GDM1 (cell line): ENCODE results near the gene SLC26A11.
"Not testable (repeated sequence)": the region's sequence is repeated elsewhere in the genome, so short reads cannot be mapped to it uniquely, and the experiment has no call there.

Experiments used
- DNase-seq: peaks from one replicate; lab custom pipeline; 2025; lab: John Stamatoyannopoulos, UW

SLC26A11 gene

DNA sequence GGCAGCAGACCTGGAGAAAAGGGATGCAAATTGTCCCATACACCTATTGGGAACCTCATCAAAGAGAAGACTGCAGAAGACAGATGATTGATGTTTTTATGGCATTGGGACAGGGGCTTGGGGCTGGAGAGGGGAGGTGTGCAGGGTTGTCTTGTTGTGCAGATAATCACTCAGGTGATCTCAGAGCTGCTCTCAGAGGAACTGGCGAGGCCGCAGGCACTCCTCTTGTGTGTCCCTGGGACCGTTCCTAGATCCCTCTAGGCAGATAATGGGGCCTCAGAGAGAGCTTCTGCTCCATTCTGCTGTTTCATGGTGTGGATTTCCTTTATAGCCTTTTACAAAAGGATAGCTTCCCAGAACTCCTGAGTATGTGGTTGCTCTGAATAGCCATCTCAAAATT is 42.1 kb downstream of the SLC26A11 start:
- DNase-seq, result no peak

- no peak for DNase-seq
These were observed 42.6 kb downstream of the SLC26A11 start for GRCh38 chr17:80262775-80263244.

- peak; percentile 64 for DNase-seq
These were observed 43.3 kb downstream of the SLC26A11 start for GRCh38 chr17:80263253-80264204.

DNA sequence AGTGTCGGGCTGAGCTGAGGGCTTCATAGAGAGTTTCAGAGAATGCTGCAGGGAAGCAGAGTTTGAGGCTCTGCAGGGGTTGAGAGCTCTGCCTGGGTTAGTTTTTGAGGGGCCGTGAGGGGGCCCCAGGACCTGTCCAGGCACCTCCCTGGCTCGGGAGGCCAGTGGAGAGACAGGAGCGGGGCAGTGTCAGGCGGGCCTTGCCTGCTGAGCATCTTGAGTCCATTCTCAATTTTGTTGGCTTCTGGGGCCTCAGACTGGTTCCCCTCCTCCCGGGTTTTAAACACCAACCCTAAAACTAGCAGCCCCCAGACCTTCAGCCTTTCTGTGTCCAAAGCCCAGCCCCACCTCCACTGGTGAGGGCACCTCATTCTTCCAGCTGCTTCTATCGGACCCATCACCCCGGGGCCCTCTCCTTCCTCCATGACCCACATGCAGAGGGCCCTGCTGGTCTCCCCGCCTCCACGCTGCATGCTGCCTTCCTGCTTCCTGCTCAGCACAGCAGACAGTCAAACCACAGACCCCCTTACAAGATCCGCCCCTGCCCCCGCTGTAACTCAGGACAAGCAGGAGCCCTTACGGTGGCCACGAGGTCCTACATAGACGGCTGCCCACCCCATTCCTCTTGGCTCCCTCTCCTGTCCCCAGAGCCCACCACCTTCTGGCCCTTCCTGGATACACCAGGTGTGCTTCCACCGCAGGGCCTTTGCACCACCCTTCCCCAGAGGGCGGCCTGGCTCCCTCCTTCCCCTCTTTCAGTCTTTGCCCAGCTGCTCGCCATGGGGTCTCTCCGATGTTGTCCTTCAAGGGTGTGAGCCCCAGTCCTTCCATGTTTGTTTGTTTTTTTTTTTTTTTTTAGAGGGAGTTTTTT is 44.2 kb downstream of the SLC26A11 start:
- DNase-seq, result peak; percentile 21

GRCh38 chr17:80265205-80266068 is 45.2 kb downstream of the SLC26A11 start:
- no peak for DNase-seq

- no peak for DNase-seq
These were observed 47.2 kb downstream of the SLC26A11 start for GRCh38 chr17:80267391-80267790.

DNA sequence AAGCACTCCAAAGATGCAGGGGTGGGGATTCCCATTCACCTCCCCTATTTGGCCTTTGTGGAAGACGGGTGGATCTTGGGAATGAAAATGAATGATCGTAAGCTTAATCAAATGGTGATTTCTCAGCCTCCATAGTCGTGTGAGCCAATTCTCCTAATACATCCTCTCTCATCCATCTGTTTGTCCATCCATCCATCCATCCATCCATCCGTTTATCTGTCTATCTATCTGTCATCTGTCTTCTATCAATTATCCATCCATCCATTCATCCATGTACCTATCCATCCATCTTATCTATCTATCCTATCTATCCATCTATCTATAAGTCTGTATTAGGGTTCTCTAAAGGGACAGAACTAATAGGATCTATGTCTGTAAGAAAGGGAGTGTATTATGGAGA is 48.2 kb downstream of the SLC26A11 start:
- no peak for DNase-seq

GRCh38 chr17:80269405-80269807 is 49.2 kb downstream of the SLC26A11 start:
- DNase-seq, result no peak

- DNase-seq, result no peak
These were observed 49.9 kb downstream of the SLC26A11 start for GRCh38 chr17:80270104-80270503.

DNA sequence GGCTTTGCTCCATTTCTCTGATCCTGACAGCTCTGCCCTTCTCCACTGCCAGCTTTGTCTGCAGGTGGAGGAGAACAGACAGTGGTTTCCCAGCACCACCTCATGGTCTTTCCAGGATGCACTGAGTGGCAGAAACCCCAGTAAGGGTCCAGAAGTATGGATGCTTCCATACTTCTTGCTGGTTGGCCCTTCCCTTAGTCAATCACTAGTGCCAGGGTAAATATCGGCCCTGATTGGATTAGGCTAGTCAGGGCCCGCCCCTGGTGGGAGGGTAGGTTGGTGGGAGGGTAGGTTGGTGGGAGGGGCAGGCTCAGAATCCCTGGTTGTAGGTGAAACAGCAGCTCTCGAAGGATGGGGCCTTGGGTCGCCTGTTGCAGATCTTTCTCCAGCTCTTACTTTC is 50.6 kb downstream of the SLC26A11 start:
- DNase-seq, result no peak

DNA sequence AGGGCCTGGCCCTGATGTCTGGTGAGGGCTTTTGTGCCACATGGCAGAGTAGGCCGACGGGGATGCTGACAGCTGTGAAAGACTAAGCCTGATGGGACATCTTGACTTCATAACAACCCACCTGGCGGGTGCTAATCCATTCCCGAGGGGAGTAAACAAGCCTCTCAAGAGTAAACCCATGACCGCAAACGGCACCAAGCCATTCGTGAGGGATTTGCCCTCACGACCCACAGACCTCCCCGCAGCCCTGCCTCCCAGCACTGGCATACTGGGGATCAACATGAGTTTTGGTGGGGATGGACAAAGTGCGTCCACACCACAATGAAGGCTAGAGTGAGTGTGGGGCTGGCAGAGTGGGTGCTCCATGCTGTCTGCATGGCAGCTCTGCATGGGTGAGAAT is 52.1 kb downstream of the SLC26A11 start:
- no peak for DNase-seq

DNA sequence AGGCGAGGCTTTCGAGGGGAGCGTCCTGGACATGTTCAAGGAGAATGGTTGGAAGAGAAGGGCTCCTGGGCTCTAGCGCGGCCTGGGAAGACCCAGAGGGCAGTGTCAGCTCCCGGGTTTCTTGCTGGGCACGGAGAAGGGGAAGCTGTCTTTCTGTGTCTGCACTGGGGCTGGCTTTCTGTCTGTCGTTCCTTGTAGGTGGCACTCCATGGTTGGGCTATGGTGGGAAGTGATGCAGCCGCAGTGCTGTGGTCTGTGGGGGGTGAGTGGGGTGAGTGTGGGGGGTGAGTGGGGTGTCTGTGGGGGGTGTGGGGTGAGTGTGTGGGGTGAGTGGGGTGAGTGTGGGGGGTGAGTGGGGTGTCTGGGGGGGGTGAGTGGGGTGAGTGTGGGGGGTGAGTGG is 54.1 kb downstream of the SLC26A11 start:
- DNase-seq, result no peak

DNA sequence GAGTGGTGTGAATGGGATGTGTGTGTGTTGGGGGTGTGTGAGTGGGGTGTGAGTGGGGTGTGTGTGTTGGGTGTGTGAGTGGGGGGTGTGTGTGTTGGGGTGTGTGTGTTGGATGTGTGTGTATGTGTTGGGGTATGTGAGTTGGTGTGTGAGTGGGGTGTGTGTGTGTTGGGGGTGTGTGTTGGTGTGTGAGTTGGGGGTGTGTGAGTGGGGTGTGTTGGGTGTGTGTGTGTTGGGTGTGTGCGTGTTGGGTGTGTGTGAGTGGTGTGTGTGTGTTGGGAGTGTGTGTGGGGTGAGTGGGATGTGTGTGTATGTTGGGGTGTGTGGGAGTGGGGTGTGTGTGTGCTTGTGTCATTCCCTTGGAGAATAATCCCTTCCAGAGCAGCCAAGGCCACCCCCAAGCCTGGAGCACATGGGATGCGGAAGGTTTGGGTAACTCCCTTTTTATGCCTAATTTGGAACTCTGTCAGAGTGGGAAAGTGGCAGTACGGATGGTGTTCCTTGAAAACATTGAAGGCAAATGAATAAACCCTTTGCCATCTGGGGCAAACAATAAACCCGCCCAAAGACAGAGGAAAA is 54.7 kb downstream of the SLC26A11 start:
- no peak for DNase-seq

GRCh38 chr17:80275857-80276256 is 55.6 kb downstream of the SLC26A11 start:
- DNase-seq, result not testable (repeated sequence)

- DNase-seq, result no peak
These were observed 57.8 kb downstream of the SLC26A11 start for GRCh38 chr17:80277751-80278671.

DNA sequence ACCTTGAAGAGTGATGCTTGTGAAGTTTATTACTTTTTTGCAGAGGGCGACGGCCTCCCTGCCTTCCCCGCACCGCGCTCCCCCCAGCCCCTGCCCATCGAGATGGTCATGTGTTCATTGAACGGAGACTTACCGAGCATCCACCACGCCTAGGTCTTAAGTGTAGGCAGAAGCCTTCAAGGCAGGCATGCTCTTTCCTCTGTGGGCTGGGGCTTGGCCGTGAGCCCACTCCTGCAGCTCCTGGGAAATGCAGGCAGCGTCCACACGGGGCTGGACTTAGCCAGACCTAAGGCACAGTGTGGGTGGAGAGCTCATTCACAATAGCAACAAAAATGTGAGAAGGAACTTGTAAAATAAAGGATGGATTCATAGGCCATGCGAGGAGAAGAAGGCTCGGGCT is 59.7 kb downstream of the SLC26A11 start:
- no peak for DNase-seq

DNA sequence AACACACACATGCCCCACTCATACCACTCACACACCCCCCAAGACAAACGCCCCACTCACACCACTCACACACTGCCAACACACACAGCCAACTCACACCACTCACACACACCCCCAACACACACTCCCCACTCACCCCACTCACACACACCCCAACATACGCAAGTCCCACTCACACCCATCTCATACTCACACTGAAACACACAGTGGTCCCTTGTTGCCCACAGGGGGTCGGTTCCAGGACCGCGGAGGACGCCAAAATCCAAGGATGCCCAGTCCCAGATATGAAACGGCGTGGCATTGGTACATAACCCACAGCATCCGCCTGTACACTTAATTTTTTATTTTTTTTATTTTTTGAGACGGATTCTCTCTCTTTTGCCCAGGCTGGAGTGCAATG is 61.3 kb downstream of the SLC26A11 start:
- DNase-seq, result no peak

- DNase-seq, result no peak
These were observed 63.1 kb downstream of the SLC26A11 start for GRCh38 chr17:80283116-80283852.

- DNase-seq, result no peak
These were observed 64.4 kb downstream of the SLC26A11 start for GRCh38 chr17:80284631-80285030.
